Natural killer cell (primary cell): ENCODE measurements around the gene EPHA2. TPM values are rescaled to one million over a fixed set of nuclear protein-coding genes. Genes with fewer than 3 reads are reported as not detected.

Experiments
- ATAC-seq, 3 donors: fragments of 150-1000 bp in 2 of 3; fragments of 200-7000 bp in 1 of 3; cut with Tn5 transposase; 1 replicate in 1 of 3; 2 replicates in 2 of 3; pipeline ENCODE4 v1.10.0; 2021; ENCODE audit warnings: mild to moderate bottlenecking in 2 of 3, moderate library complexity in 2 of 3
- DNase-seq, 2 donors: peaks; one replicate each; pipeline versions ENCODE4 v3.0.0 to v3.0.0-alpha.2; 2013 to 2021; ENCODE audit warnings: mixed read lengths in 1 of 2
- H3K27ac ChIP-seq: one replicate; pipeline ENCODE4 v1.5.1; 2013; ENCODE audit warnings: mild to moderate bottlenecking, low read length
- H3K27me3 ChIP-seq: one replicate; pipeline ENCODE4 v1.6.1; 2013; ENCODE audit warnings: low read length; ENCODE audit not compliant: control insufficient read depth, insufficient read depth
- H3K36me3 ChIP-seq: one replicate; pipeline ENCODE4 v1.6.1; 2013; ENCODE audit warnings: low read length; ENCODE audit not compliant: control insufficient read depth, insufficient read depth
- H3K4me1 ChIP-seq: one replicate; pipeline ENCODE4 v1.6.1; 2013; ENCODE audit warnings: low read length; ENCODE audit not compliant: control insufficient read depth, insufficient read depth
- H3K4me3 ChIP-seq: one replicate; pipeline ENCODE4 v1.5.1; 2013; ENCODE audit warnings: low read length
- H3K9me3 ChIP-seq: one replicate; pipeline ENCODE4 v1.6.1; 2013; ENCODE audit warnings: low read length; ENCODE audit not compliant: control insufficient read depth, insufficient read depth
- H3K27ac Mint-ChIP-seq, 2 donors: one replicate each; pipeline ENCODE4 v1.8.0; 2022; ENCODE audit warnings: mild to moderate bottlenecking in 2 of 2, mixed read lengths in 2 of 2, moderate library complexity in 1 of 2
- H3K27me3 Mint-ChIP-seq, 2 donors: one replicate each; pipeline ENCODE4 v1.8.0; 2022; ENCODE audit warnings: low read depth in 2 of 2, mixed read lengths in 2 of 2
- H3K36me3 Mint-ChIP-seq: one replicate; pipeline ENCODE4 v1.8.0; 2022; ENCODE audit warnings: mixed read lengths
- H3K4me1 Mint-ChIP-seq, 2 donors: one replicate each; pipeline ENCODE4 v1.8.0; 2022; ENCODE audit warnings: mixed read lengths in 2 of 2
- H3K4me3 Mint-ChIP-seq: one replicate; pipeline ENCODE4 v1.8.0; 2022; ENCODE audit warnings: mild to moderate bottlenecking, moderate library complexity, mixed read lengths
- H3K9me3 Mint-ChIP-seq, 2 donors: one replicate each; pipeline ENCODE4 v1.8.0; 2022; ENCODE audit warnings: mixed read lengths in 2 of 2
- CTCF ChIP-seq: fragments of 200-600 bp; IDR thresholded peaks from one replicate; pipeline ENCODE4 v1.8.0; 2022; ENCODE audit warnings: antibody characterized with exemption
- WGBS: methylation state at CpG from one replicate; pipeline ENCODE4 v1.1.7; 2013; ENCODE audit warnings: missing lambda C conversion rate; ENCODE audit not compliant: insufficient coverage; 5-methylcytosine and 5-hydroxymethylcytosine counted together
- intact Hi-C: fragments of 100-400 bp; cut with micrococcal nuclease; formaldehyde crosslinking; loops from one replicate; pipeline ENCODE4 v1.14.2; 2022
- total RNA-seq, 4 donors: library from RNA; stranded (reverse); fragments of 120-200 nt in 1 of 4; gene quantifications; one replicate each; pipeline versions ENCODE4 v1.2.3 to v1.2.4, GENCODE V29; 2013 to 2022

EPHA2 gene
- total RNA-seq, 3 donors from 2014 or later (not counting 1 experiment from before 2014, with no cell fraction given): 0.13 TPM; not detected in 2

- no peak for ATAC-seq
- no peaks in the 10 kb centered on the region for H3K9me3 Mint-ChIP-seq
- peaks cover 0 to 3% of the 10 kb centered on the region in 2 donors for H3K27me3 Mint-ChIP-seq
- H3K4me1 Mint-ChIP-seq: peaks cover 0 to 6% of the 10 kb centered on the region in 2 donors
- no peak for TF ChIP-seq CTCF
- no peak overlapping the region for H3K27ac Mint-ChIP-seq
- Histone ChIP-seq H3K27me3 (no peaks in the 10 kb centered on the region), H3K36me3 (no peaks in the 10 kb centered on the region), H3K27ac (no peak overlapping the region), H3K4me3 (no peak overlapping the region), H3K4me1 (no peaks in the 10 kb centered on the region), H3K9me3 (no peaks in the 10 kb centered on the region)
- H3K4me3 Mint-ChIP-seq: no peak overlapping the region
- 87% methylated on average over 33 of the region's 33 CpGs for WGBS
- no peaks in the 10 kb centered on the region for H3K36me3 Mint-ChIP-seq
- intact Hi-C loops: no loop called here
- DNase-seq: no peak
These were observed 21.6 kb downstream of the EPHA2 start for GRCh38 chr1:16134066-16134801.

DNA sequence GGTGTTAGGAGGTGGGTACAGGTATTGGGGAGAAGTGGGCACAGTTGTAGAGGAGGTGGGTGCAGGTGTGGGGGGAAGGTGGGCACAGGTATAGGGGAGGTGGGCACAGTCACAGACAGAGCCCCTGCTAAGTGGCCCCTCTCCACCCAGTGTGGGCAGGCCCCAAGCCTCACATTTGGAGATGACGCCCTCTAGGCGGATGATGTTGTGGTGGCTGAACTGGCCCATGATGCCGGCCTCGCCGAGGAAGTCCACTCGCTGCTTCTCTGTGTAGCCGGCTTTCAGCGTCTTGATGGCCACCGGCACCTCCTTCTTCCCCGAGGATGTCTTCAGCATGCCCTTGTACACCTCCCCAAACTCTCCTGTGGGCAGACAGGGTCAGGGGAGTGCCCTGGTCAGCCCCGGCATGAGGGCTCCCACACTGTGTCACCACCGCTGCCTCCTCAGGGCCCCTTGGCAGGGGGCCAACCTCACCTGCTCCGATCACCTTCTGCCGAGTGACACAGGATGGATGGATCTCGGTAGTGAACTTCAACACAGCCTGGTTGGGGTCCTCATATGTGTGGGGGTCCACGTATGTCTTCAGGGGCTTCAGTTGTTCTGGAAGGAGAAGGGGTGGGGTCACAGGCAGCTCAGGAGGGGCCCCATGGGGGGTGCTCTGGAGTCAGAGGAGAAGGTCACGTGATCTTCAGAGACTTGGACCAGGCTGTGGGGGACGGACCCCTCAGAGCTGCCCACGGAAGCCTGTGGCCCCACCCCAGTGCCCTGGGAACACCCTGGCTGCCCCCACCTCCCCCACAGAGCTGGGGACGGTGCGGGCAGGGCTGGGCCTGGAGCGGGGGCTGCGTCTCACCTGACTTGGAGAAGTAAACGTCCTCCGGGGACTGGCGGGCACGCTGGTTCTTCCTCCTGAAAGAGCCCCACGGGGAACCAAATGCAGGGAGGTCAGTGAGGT, 22.6 kb downstream of the EPHA2 start:
- DNase-seq (no peak), ATAC-seq (no peak)
- intact Hi-C loops: no loop called here
- no peaks in the 10 kb centered on the region for H3K36me3 ChIP-seq
- no peak overlapping the region for H3K27ac Mint-ChIP-seq
- H3K9me3 Mint-ChIP-seq: no peaks in the 10 kb centered on the region
- peaks cover 0 to 9% of the 10 kb centered on the region in 2 donors for H3K4me1 Mint-ChIP-seq
- peaks cover 0 to 3% of the 10 kb centered on the region in 2 donors for H3K27me3 Mint-ChIP-seq
- 86% methylated on average over 28 of the region's 28 CpGs for WGBS
- H3K4me3 ChIP-seq: no peak overlapping the region
- no peaks in the 10 kb centered on the region for H3K9me3 ChIP-seq
- H3K27ac ChIP-seq: no peak overlapping the region
- no peak overlapping the region for H3K4me3 Mint-ChIP-seq
- no peak for TF ChIP-seq CTCF
- H3K4me1 ChIP-seq: no peaks in the 10 kb centered on the region
- no peaks in the 10 kb centered on the region for H3K36me3 Mint-ChIP-seq
- H3K27me3 ChIP-seq: no peaks in the 10 kb centered on the region

DNA sequence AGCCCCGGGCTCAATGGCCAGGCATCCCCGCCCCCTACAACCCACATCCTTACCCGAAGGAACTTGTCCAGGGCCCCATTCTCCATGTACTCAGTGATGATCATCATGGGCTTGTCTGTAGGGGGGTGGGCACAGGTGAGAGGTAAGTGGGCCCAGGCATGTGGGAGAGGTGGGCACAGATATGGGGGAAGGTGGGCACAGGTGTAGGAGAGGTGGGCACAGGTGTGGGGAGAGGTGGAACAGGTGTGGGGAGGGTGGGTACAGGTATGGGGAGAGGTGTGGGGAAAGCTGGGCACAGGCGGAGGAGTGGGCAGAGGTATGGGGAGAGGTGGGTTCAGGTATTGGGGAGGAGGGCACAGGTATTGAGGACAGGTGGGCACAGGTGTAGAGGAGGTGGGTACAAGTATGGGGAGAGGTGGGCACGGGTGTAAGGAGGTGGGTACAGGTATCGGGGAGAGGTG, 23.5 kb downstream of the EPHA2 start:
- Mint-ChIP-seq H3K27me3 (peaks cover 0 to 3% of the 10 kb centered on the region in 2 donors), H3K27ac (no peak overlapping the region), H3K4me3 (no peak overlapping the region), H3K36me3 (no peaks in the 10 kb centered on the region), H3K9me3 (no peaks in the 10 kb centered on the region), H3K4me1 (peaks cover 0 to 14% of the 10 kb centered on the region in 2 donors)
- Histone ChIP-seq H3K4me1 (no peaks in the 10 kb centered on the region), H3K4me3 (no peak overlapping the region), H3K9me3 (no peaks in the 10 kb centered on the region), H3K27ac (no peak overlapping the region), H3K27me3 (no peaks in the 10 kb centered on the region), H3K36me3 (no peaks in the 10 kb centered on the region)
- TF ChIP-seq CTCF: no peak
- ATAC-seq (no peak), DNase-seq (no peak)
- intact Hi-C loops: no loop called here
- 94% methylated on average over 3 of the region's 6 CpGs for WGBS
